Kidney (tissue), 22 donors: ENCODE measurements around the gene PIP5K1C. TPM values are rescaled to one million over a fixed set of nuclear protein-coding genes. Genes with fewer than 3 reads are reported as not detected.

Experiments used
- DNase-seq, 5 donors: peaks; one replicate each; pipeline ENCODE4 v3.0.0-alpha.2; 2013 to 2020
- FAIRE-seq: peaks from 2 replicates; lab custom pipeline; 2012; peaks lifted over from hg19 to GRCh38; lab: Jason Lieb, UNC
- H3K27ac ChIP-seq, 2 donors: one replicate each; pipeline ENCODE4 v1.7.0; 2013; ENCODE audit warnings: low read depth in 2 of 2, low read length in 2 of 2, inconsistent platforms in 1 of 2
- H3K27me3 ChIP-seq: one replicate; pipeline ENCODE4 v1.7.1; 2013; ENCODE audit warnings: low read length, inconsistent platforms; ENCODE audit not compliant: control insufficient read depth, insufficient read depth
- H3K36me3 ChIP-seq, 3 donors: one replicate each; pipeline versions ENCODE4 v1.7.0 to v1.7.1; 2013; ENCODE audit warnings: low read length in 3 of 3, control low read depth in 1 of 3, inconsistent platforms in 1 of 3; ENCODE audit not compliant: insufficient read depth in 3 of 3, control insufficient read depth in 2 of 3
- H3K4me1 ChIP-seq, 3 donors: one replicate each; pipeline versions ENCODE4 v1.7.0 to v1.7.1; 2013; ENCODE audit warnings: low read length in 3 of 3, inconsistent platforms in 1 of 3, low read depth in 1 of 3; ENCODE audit not compliant: control insufficient read depth in 2 of 3, insufficient read depth in 2 of 3
- H3K4me3 ChIP-seq, 3 donors: one replicate each; pipeline versions ENCODE4 v1.7.0 to v1.8.1; 2013; ENCODE audit warnings: low read length in 3 of 3, control low read depth in 1 of 3, inconsistent platforms in 1 of 3
- H3K9ac ChIP-seq, 3 donors: one replicate each; pipeline versions ENCODE4 v1.7.0 to v1.7.1; 2013; ENCODE audit warnings: low read length in 3 of 3, control low read depth in 1 of 3, inconsistent platforms in 1 of 3
- H3K9me3 ChIP-seq, 3 donors: one replicate each; pipeline versions ENCODE4 v1.7.0 to v1.7.1; 2013; ENCODE audit warnings: low read length in 3 of 3, control low read depth in 1 of 3, inconsistent platforms in 1 of 3; ENCODE audit not compliant: control insufficient read depth in 2 of 3, insufficient read depth in 1 of 3
- CTCF ChIP-seq: IDR thresholded peaks from 3 replicates; pipeline ENCODE4 v1.5.1; 2012; ENCODE audit warnings: mild to moderate bottlenecking, moderate library complexity, borderline replicate concordance; ENCODE audit not compliant: insufficient read depth; ENCODE audit errors: extremely low read depth
- intact Hi-C: fragments of 100-400 bp; cut with DNase I; formaldehyde crosslinking; loops from one replicate; pipeline ENCODE4 v1.11.1; 2022
- long read RNA-seq, 10 donors: library from polyadenylated mRNA in 1 of 10; unstranded in 1 of 10; transcript quantifications; one replicate each; pipeline ENCODE4 v2.0.0 and lab custom pipeline, GENCODE V29; 2021 to 2026
- polyA plus RNA-seq: library from polyadenylated mRNA; stranded (reverse); fragments of 350-450 nt; fragmentation: Illumina TruSeq; extraction: RNeasy Lipid Tissue Mini Kit (QIAGEN cat#74804); gene quantifications from one replicate; pipeline ENCODE4 v1.2.3, GENCODE V29; 2014; ENCODE audit warnings: low read depth, low replicate concordance; ENCODE audit not compliant: insufficient read depth
- total RNA-seq: library from RNA; stranded (reverse); fragmentation: NEBNext Ultra II Directional; extraction: Animal tissue kit (Norgen Biotek cat#: 25700); gene quantifications from one replicate; pipeline ENCODE4 v1.2.1, GENCODE V29; 2021
- donor health status: control.
- donor health status: control.
- donor health status: control.
- donor health status: control.
- donor health status: control.
- donor health status: DM: yes; HTN: yes; CAD: no.
- donor health status: Normal renal cell carcinoma (clear cell type).

PIP5K1C gene
- total RNA-seq (35.6 TPM), polyA plus RNA-seq (11.2 TPM)
- long read RNA-seq, donor 1, full-length matches to known transcripts = 3 of 8 reads
- long read RNA-seq, donor 1, partial matches to known transcripts = 5 of 8 reads
- long read RNA-seq, donor 1, other reads (novel, unspliced or antisense) = 0 of 8 reads
- long read RNA-seq, donor 2, partial matches to known transcripts = 0 of 2 reads
- long read RNA-seq, donor 2, other reads (novel, unspliced or antisense) = 0 of 2 reads
- long read RNA-seq, donor 3, full-length matches to known transcripts = 4 of 4 reads
- long read RNA-seq, donor 3, partial matches to known transcripts = 0 of 4 reads
- long read RNA-seq, donor 3, other reads (novel, unspliced or antisense) = 0 of 4 reads
- long read RNA-seq, donor 4, partial matches to known transcripts = 0 of 2 reads
- long read RNA-seq, donor 4, other reads (novel, unspliced or antisense) = 0 of 2 reads
- long read RNA-seq, donor 5 = 0 reads
- long read RNA-seq, donor 6, partial matches to known transcripts = 0 of 1 reads
- long read RNA-seq, donor 6, other reads (novel, unspliced or antisense) = 0 of 1 reads
- long read RNA-seq, donor 7, full-length matches to known transcripts = 1 of 23 reads
- long read RNA-seq, donor 7, partial matches to known transcripts = 4 of 23 reads
- long read RNA-seq, donor 7, other reads (novel, unspliced or antisense) = 18 of 23 reads
- long read RNA-seq, donor 8, full-length matches to known transcripts = 3 of 11 reads
- long read RNA-seq, donor 8, partial matches to known transcripts = 8 of 11 reads
- long read RNA-seq, donor 8, other reads (novel, unspliced or antisense) = 0 of 11 reads
- long read RNA-seq, donor 9 = 0 reads
- long read RNA-seq, donor 10, full-length matches to known transcripts = 2 of 2 reads
- long read RNA-seq, donor 10, partial matches to known transcripts = 0 of 2 reads
- long read RNA-seq, donor 10, other reads (novel, unspliced or antisense) = 0 of 2 reads

- Histone ChIP-seq H3K4me3 (peak within 1 kb of the TSS; percentile 61 to 75 (median 73)), H3K27me3 (no peaks in the 10 kb centered on the region), H3K9me3 (no peaks in the 10 kb centered on the region), H3K4me1 (peaks cover 0 to 12% (median 6%) of the 10 kb centered on the region in 3 donors), H3K36me3 (no peaks in the 10 kb centered on the region), H3K27ac (peak within 1 kb of the TSS; percentile 57 to 69), H3K9ac (peak within 1 kb of the TSS; percentile 15 to 78 (median 55))
- intact Hi-C loops = no loop called here
- FAIRE-seq (no peak), DNase-seq (peak; percentile 89 to 95 (median 92))
- peak; percentile 91 for TF ChIP-seq CTCF
Observed at GRCh38 chr19:3700242-3701032, at the start of gene PIP5K1C. TSS of gene PIP5K1C (minus strand) at chr19:3700468. CDS start at chr19:3700390, 78 bp downstream.

DNA sequence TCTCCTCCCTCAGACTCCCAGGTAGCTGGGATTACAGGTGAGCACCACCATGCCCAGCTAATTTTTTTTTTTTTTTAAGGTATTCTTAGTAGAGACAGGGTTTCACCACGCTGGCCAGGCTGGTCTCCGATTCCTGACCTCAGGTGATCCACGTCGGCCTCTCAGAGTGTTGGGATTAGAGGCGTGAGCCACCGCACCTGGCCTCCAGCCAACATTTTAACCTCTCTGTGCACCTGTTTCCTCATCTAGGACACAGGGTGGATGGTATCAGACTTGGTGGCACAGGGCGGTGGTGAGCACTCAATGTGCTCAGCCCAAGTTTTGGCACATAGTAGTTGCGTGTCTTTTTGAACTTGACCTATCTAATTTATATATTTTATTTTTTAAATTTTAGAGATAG, 48.7 kb upstream of the PIP5K1C start:
- H3K27ac ChIP-seq = no peak overlapping the region
- no peak overlapping the region for H3K9ac ChIP-seq
- H3K36me3 ChIP-seq = peaks cover 0 to 8% (median 4%) of the 10 kb centered on the region in 3 donors
- DNase-seq (no peak), FAIRE-seq (no peak)
- H3K27me3 ChIP-seq = no peaks in the 10 kb centered on the region
- H3K9me3 ChIP-seq = no peaks in the 10 kb centered on the region
- no peak for TF ChIP-seq CTCF
- H3K4me1 ChIP-seq = no peaks in the 10 kb centered on the region
- H3K4me3 ChIP-seq = no peak overlapping the region
- intact Hi-C loops = no loop called here

DNA sequence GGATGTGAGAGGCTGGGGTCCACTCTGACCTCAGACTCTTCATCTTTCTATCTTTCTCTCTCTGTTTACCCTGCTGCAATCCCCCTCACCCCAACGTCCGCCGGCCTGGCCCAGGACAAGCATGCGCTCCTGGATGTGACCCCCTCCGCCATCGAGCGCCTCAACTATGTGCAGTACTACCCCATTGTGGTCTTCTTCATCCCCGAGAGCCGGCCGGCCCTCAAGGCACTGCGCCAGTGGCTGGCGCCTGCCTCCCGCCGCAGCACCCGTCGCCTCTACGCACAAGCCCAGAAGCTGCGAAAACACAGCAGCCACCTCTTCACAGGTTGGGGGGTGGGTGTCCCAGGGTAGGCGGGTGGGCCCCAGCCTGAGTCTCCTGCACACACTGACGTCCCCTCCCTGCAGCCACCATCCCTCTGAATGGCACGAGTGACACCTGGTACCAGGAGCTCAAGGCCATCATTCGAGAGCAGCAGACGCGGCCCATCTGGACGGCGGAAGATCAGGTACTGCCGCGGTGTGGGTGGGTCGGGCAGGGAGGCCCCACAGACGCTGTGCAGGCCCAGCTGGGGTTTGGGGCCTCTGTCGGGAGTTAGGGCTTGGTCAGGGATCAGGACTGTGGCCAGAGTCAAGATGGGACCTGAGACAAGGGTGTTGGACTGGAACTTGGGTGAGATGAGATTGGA, 46.2 kb upstream of the PIP5K1C start:
- H3K36me3 ChIP-seq = peaks cover 0 to 8% (median 8%) of the 10 kb centered on the region in 3 donors
- no peak for FAIRE-seq
- no peak for TF ChIP-seq CTCF
- intact Hi-C loops = no loop called here
- no peak overlapping the region for H3K9ac ChIP-seq
- peaks cover 0 to 3% (median 0%) of the 10 kb centered on the region in 3 donors for H3K9me3 ChIP-seq
- no peaks in the 10 kb centered on the region for H3K4me1 ChIP-seq
- H3K4me3 ChIP-seq = no peak overlapping the region
- no peak for DNase-seq
- no peaks in the 10 kb centered on the region for H3K27me3 ChIP-seq
- H3K27ac ChIP-seq = no peak overlapping the region
